Heart left ventricle (tissue), 13 donors: ENCODE data around the gene EMC8.

Experiments
- CTCF ChIP-seq, 12 donors: fragments of 200-600 bp; sonication (generic) in 4 of 12; IDR thresholded peaks; one replicate each; pipeline versions ENCODE4 v1.5.0 to v1.8.0; 2018 to 2022; ENCODE audit warnings: antibody characterized with exemption in 12 of 12, mild to moderate bottlenecking in 5 of 12
- POLR2A ChIP-seq, 2 donors: fragments of 450-650 bp; IDR thresholded peaks; one replicate each; pipeline ENCODE4 v1.6.1; 2017; ENCODE audit warnings: antibody characterized with exemption in 2 of 2, mild to moderate bottlenecking in 2 of 2, moderate library complexity in 2 of 2
- donor health status: ischemic (EF 13 %, LVEDD 7.1; RV severe dilation, severe dysfunction).
- donor health status: DM: no; HTN: yes; CAD: no.
- donor health status: DM: no; HTN: no; CAD: no.
- donor health status: ischemic (EF 25% LVEDD 6.9; RV normal size, moderate dysfunction).
- donor health status: ischemic (EF 25% LVEDD 5.7; RV mildly dilated, moderate dysfunction).
- donor health status: ischemic (EF 35%, LVEDD 5.7; RV mildly dilated, moderate dysfunction).
- donor health status: nonischemic (EF 11% LVEDD 7.7; RV severe dilation, severe dysfunction).
- donor health status: DM: yes; HTN: yes; CAD: no.
- donor health status: PGD.
- donor health status: ischemic (EF 29% LVEDD 5.4; RV normal size, mild dysfunction).
- donor health status: nonischemic (EF 23%, LVEDD 6.1; RV moderate dilation, normal function).

DNA sequence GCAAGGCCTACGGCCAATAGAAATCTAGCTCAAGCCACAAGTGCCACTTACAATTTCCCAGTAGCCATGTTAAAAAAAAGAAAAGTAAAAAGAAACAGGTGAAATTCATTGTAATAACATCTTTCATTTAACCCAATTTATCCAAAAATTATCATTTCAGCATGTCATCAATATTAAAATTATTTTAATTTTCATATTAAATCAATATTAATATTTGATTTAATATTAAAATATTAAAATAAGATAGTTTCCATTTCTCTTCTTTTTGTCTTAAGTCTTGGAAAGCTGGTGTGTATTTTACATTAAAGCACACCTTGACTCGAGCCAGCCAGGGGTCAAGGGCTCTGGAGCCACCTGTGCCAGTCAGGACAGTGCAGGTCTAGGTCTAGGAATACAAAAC is 35.7 kb downstream of the EMC8 start:
- TF ChIP-seq CTCF (IDR thresholded peaks at IDR 0.05) = no peak
- TF ChIP-seq POLR2A (IDR thresholded peaks at IDR 0.05) = no peak
